CD4-positive, alpha-beta T cell treated with Interleukin-4 for 4 hours (primary cell): Measurements from ENCODE around the gene PTPRN2.

ENCODE experiments used
- DNase-seq: peaks from one replicate; pipeline ENCODE4 v3.0.0-alpha.2; 2020

The PTPRN2 gene

DNA sequence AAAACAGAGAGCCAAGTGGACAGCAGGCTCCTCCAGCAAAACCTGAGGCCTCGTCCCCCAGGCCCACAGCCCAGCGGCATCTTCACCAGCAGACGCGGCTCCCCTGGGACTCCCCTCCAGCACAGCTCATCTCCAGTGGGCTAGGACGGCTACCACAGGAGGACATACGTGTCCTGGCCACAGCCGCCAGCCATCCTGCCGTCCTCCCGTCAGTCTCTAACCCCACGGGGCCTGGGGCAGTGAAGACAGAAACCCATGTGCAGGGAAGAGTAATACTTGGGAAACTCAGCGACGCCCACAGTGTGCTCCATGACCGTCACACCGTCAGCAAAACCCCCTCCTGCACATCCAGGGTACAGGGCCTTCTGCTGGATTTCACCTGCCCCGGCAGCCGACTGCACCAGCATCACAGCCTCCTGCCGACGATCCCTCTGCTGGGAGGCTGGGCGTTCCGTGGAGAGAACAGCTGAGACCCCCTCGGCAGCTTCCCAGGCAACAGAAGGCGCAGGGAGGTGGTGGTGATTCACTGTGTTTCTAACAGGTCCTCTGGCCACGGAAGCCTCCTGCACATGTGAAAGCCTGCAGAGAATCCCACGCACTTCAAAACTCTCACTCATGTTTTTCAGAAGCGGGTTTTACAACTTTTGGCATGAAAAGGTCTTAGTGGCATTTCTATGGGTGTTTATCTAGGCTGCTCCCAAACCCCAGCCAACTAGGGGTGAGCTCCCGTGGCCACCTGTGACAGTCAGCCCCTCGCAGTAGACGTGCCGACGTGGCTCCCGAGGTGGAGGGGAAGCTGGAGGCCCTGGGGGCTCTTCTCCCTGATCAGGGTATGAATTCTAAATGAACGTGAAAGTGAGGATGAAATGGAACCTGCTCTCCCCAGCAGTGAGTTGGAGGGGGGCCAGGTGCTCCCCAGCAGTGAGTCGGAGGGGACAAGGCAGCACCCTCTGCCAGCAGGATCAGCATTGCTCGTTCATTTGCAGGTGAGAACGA is 513.5 kb downstream of the PTPRN2 start:
- DNase-seq, result no peak

DNA sequence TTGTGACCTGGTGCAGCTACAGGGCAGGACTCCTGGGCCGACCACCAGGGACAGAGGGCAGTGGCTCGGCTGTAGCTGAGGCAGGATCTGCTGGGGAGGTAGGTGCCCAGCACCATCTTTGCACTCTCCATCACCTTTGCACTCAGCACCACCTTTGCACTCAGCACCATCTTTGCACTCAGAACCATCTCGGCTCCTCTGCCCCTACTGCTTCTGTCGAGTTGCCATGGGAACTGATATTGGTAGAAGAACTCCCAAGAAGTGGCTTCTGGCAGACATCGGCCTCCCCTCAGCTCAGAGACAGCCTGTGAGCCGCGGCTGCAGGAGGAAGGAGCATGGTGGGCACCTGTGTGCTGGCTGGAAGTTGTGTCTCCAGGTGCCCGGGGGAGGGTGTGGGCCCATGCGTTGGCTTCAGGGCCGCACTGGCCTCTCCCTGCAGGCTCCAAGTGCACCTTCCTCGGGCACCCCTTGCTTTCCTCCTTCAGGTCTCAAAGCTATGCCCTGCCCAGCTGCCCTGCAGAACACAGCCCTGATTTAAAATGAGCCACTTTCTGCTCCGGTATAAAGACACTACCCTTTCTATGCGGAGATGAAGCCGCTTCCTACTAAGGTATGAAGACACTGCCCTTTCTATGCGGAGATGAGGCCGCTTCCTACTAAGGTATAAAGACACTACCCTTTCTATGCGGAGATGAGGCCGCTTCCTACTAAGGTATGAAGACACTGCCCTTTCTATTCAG is 514.5 kb downstream of the PTPRN2 start:
- DNase-seq, result no peak

DNA sequence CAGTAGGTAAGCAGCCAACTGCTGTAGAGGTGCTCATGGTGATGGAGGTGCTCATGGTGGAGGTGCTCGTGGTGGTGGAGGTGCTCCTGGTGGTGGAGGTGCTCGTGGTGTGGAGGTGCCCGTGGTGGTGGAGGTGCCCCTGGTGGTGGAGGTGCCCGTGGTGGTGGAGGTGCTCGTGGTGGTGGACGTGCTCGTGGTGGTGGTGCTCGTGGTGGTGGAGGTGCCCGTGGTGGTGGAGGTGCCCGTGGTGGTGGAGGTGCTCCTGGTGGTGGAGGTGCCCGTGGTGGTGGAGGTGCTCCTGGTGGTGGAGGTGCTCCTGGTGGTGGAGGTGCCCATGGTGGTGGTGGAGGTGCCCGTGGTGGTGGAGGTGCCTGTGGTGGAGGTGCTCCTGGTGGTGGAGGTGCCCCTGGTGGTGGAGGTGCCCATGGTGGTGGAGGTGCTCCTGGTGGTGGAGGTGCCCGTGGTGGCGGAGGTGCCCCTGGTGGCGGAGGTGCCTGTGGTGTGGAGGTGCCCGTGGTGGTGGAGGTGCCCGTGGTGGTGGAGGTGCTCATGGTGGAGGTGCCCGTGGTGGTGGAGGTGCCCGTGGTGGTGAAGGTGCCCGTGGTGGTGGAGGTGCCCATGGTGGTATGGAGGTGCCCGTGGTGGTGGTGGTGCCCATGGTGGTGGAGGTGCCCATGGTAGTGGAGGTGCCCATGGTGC is 517.3 kb downstream of the PTPRN2 start:
- no peak for DNase-seq

DNA sequence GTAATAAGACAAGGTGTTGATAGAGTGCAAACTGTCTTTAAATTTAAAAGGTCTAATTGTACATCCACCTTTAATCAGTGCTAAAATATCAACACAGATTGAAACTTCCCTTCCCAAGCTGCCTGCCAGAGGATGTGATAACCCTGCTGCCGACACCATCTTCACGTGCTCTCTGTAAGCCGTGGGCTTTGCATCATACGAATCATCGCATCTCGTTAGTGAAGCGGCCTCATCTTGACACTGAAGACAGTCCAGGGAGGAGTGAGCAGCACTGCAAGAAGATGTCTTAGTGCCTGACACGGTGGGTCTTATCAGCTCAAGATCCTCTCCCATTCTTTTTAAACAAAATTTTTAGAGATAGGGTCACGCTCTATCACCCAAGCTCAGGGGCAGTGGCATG is 518.8 kb downstream of the PTPRN2 start:
- no peak for DNase-seq

DNA sequence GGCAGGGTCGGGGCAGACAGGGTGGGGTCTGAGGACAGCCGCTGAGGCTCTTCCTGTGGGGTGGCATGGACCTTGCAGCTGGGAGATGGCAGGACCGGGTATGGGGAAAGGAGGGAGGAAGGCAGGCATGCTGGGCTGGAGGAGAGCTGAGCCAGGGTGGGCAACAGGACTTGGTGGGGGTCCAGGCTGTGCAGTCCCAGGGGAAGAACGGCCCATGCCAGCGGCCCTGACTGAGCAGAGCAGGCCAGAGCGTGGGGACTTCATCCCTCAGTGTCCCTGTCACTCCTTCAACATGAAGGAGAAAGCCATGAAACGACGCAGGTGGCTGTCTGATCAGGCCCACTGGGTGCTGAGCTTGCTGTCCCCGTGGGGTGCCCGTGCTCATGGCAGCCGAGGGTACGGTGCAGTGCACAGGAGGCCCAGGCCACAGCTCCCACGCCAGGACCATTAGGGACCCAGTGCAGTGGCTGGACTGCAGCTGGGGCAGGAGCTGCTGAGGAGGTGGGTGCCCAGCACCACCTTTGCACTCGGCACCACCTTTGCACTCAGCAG is 519.6 kb downstream of the PTPRN2 start:
- DNase-seq, result no peak

DNA sequence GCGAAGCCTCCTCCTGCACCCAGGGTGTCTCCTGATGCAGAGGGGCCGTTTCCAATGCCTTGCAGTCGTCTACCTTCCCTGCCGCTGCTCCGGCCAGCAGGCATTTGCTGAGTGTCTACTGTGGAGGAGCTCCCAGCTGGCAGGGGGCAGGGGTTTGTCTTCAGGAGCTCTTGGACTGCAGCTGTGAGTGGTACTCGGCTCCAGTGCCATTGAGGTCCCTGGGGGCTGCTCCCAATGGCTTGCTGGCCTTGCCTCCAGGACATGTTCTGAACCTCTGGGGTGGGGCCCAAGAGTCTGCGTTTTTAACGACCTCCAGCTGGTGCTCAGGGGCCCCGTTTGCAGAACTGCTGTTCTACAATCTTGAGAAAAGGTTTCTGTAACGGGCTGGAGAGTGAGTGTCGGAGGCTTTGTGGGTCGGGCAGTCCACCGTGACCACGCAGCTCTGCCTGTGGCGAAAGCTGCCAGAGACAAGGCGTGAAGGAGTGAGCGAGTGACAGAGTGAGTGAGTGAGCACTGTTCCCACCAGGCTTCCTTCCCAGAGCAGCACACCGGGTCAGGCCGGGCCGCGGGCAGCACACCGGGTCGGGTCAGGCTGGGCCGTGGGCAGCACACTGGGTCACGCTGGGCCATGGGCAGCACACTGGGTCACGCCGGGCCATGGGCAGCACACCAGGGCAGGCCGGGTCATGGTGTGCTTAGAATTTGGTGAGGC is 520.2 kb downstream of the PTPRN2 start:
- DNase-seq, result no peak

DNA sequence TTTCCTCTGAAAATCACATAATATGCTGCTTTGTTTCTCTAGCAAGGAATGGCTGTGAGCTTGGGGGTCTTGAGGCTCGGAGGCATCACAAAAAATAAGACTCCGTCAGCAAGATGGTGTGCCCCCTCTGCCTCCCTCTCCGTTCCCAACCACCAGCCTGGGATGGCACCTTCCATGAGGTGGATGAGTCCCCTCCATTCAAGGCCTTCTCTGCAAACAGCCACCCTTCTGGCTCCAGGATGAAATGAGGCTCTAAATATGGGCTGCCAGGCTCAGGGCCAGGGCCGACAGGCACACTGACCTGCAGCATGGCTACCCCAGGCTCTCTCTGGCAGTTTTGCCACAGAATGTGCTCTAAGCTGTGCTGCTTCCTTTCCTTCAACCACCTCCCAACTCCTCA is 521.5 kb downstream of the PTPRN2 start:
- no peak for DNase-seq

DNA sequence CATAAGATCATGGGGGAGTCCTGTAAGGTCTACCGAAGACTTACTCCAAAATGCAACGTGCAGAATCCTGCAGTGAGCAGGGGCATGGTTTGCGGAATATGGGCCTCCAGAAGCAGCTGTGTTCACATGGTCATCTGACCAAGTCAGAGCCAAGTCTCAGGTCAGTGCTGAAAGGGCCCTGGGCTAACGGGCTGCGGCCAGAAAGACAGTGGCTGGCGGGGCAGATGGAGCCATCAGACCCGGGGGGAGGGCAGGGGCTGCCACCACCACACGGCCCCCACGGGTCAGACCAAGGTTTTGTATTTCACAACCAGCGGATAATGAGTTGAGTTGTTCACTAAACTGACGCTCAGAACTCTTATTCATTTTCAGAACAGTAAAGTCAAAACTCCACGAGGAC is 522.3 kb downstream of the PTPRN2 start:
- DNase-seq, result no peak

DNA sequence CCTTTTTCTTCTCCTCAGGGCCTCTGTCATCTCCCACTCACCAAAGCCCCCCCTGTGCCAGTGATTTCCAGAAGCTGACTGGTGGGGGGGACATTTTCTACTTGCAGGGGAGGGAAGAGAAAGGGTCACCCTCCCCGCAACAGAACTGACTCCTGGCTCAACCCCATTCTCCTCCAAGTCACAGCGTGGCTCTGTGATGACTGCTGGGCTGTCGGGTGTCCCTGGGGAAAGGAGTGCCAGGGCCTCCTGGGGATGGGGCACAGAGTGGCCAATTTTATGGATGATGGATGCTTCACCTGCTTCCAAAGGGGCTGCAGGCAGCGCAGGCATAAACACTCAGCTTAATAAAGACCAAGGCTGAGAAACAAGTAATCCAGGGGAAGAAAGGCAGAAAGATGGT is 523.0 kb downstream of the PTPRN2 start:
- DNase-seq, result no peak

DNA sequence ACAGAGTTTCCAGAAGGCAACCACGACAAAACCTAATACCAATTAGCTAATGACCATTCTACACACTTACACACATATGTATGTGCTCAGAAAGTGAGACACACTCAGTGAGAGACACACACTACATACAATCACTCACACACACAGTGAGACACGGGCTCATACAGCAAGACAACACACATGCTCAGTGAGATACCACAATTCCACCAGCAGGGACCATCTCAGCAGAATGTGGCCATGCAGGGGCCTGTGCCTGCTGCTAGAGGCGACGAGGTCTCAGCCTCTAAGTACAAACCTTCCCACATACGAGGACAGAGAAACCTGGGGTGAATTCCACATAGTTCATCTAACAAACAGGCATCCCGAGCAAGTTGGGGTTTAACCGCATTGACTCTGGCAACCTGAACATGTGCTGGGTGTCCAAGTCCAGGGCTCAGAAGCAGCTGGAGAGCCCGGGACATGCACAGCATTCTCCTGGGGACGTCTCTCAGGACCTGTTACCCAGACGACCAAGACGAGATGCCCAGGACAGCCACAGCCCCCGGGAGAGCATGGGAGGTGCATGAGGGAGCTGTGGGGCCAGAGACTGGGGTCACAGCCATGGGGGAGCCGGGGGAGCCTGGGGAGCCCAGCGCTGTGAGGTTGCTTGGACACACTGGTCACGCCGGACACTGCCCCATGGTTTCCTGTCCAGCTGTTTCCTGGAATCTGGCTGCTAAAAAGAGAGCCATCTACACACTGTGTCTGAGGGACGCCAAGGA is 523.6 kb downstream of the PTPRN2 start:
- DNase-seq, result no peak

DNA sequence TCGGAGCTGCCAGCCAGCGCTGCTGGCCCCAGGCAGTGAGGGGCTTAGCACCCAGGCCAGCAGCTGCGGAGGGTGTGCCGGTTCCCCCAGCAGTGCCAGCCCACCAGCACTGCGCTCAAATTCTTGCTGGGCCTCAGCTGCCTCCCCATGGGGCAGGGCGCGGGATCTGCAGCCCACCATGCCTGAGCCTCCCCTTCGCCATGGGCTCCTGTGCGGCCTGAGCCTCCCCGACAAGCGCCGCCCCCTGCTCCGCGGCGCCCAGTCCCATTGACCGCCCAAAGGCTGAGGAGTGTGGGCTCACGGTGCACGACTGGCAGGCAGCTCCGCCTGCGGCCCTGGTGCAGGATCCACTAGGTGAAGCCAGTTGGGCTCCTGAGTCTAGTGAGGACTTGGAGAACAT is 525.0 kb downstream of the PTPRN2 start:
- DNase-seq, result no peak

DNA sequence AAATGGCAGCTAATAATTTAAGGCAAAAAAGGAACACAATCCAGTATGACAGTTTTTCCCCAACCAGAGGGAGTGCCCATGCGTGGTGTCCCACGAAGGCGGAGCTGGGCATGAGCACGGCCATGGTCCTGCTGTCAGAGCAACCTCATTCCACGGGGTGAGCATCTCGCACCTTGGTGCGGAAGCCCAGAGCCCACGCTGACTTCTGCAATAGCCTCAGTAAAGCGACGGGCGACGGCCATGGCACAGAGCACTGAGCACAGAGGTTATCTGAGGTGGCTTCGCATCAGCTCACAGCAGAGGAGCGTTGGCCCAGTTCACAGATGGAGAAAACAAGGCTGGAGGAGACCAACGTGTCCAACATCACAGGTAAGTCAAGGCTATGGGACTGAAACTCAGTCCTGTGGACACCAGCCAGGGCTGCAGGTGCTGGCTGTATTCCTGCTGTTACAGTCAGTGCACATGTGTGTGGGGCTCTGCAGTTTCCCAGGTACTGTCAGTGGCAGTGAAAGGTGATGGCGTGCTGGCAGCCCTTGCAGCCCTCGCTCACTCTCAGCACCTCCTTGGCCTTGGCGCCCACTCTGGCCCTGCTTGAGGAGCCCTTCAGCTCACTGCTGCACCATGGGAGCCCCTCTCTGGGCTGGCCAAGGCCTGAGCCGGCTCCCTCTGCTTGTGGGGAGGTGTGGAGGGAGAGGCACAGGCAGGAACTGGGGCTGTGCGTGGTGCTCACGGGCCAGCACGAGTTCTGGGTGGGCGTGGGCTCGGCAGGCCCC is 525.6 kb downstream of the PTPRN2 start:
- DNase-seq, result no peak

DNA sequence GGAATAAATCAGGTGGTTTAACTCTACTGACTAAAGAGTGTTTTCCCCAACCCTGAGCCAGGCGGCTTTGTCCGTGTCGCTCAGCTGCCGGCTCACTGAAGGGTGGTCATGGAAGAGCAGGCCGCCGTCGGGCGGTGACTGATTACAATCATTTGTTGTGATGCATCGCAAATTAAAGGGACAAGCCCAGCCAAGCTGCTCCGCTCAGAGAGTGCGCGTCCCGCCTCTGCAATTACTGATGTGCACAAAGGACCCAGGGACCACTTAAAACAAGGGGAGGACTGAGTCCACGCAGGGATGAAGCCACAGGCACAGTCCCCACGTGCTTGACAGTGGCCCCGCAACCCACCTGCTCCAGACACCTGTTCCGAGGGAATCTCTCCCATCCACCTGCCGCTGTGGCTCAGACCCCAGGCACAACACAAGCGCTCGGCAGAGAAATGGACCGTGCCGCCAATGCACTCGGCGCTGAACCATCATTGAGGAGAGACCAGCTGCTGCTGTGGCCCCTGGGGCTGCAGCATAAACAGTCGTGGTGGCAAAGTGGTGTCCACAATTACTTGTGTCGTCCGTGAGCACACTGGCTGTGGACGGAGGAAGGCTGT is 526.5 kb downstream of the PTPRN2 start:
- DNase-seq, result no peak

DNA sequence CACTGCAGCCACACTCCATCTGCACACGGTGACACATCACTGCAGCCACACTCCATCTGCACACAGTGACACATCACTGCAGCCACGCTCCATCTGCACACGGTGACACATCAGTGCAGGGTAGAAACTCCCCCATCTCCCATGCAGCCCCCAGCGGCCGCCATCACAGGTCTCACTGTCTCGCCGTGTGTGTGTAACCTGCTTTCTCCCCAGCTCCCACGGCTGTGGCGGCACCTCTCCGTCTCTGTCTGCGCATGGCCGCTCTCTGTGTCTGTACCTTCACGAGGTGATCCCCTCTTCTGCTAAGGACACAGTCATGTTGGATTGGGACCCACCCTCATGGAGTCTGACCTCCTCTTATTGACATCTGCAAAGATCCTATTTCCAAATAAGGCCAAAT is 527.4 kb downstream of the PTPRN2 start:
- no peak for DNase-seq

DNA sequence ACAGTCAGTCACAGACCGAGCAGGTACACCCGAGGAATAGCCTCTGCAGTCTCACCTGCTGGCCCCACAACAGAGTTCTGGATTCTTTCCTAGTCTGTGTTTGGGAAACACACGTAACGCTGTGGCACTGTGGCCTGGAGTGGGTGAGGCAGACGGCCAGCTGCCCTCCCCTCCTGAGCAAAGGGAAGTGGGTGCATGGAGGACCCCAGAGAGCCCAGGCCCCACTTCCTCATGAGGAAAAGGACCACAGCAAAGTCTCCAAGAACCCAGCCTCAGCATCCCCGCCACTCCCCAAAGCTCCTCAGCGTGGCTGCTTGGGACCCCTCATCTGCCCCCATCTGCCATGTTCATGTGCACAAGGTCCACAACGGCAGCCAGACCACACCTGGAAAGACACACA is 530.2 kb downstream of the PTPRN2 start:
- DNase-seq, result no peak

DNA sequence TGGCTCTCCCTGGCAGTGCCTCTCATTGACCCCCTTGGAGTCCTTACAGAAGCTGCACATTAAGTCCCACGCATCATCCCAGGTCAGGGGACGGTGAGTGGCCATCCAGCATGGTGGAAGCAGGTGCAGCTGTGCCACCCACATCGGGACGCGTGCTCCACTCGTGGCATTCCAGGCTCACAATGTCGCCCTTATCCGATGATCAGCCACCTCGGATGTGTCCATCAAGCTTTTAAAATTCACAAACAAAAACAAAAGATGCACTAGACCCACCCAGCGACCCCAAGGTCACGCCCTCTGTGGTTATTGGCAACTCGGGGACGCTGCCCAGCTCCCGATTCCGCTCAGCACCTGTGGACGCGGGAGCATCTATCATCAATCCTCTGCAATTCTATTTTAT is 530.9 kb downstream of the PTPRN2 start:
- DNase-seq, result no peak

DNA sequence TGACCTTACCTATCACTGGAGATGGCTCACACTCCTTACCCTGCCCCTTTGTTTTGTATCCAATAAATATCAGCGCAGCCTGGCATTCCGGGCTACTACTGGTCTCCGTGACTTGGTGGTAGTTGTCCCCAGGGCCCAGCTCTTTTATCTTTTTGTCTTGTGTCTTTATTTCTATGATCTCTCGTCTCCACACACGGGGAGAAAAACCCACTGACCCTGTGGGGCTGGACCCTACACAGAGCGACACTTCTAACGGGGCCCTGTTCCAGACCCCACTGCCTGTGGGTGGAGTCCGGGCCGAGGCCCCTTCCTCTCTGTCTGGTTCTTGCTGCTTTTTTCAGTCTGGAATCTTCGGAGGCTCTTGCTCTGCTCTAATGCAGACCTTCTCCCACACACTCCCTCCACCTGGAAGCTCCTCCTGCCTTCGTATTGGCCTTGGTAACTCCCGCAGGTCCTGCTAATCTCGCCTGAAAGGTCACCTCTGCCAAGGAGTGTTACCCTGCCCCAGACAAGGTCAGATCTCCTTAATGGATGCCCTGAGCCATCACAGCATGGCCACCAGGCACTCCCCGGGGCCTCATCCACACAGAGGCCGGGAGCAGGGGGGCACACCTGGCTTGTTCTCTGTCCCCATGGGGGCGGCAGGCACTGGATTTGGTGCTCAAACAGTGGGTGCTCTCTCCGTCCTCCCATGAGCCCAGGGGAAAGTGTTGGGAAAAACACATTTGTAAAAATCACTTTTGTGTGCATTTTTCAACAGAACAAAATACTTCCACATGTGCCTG is 531.7 kb downstream of the PTPRN2 start:
- DNase-seq, result no peak

DNA sequence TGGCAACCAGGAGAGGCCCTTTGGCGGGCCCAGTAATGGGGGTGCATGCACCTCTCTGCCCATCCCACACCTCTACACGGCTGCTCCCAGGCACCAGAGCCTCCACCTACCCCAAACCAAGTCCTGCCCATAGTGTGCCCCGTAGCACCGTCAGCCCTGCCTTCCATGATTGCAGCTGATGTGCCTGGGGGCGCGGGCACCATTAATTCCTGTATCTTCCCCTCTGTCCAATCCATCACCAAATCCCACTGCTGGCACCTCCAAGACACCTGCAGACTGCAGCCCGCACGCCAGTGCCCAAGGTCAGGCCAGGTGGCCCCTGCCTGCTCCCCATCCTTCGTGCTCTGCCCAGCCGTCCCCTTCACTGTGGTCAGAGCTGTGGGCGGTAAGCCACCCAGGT is 533.0 kb downstream of the PTPRN2 start:
- DNase-seq, result no peak

DNA sequence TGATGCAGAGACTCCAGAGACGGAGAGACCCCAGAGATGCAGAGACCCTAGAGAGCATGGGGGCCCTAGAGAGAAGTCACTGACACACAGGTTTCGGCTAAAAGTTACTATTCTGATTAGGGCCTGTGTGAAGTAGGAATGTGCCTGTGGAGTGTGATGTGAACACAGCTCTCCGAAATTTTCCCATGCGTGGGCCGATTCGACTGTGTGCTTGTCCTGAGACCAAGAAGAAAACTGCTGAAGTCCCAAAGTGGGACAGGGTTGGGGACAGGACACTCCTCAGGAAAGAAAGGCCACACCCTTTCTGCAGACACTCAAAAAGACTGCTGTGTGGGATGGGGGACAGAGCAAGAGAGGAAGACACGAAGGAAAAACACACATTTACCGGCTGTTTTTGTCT is 533.5 kb downstream of the PTPRN2 start:
- DNase-seq, result no peak
